ENCODE data around the gene TTC14.
A peak's percentile ranks its signal among the peaks of the same experiment; 100 is the strongest.

TTC14 gene, protein sequence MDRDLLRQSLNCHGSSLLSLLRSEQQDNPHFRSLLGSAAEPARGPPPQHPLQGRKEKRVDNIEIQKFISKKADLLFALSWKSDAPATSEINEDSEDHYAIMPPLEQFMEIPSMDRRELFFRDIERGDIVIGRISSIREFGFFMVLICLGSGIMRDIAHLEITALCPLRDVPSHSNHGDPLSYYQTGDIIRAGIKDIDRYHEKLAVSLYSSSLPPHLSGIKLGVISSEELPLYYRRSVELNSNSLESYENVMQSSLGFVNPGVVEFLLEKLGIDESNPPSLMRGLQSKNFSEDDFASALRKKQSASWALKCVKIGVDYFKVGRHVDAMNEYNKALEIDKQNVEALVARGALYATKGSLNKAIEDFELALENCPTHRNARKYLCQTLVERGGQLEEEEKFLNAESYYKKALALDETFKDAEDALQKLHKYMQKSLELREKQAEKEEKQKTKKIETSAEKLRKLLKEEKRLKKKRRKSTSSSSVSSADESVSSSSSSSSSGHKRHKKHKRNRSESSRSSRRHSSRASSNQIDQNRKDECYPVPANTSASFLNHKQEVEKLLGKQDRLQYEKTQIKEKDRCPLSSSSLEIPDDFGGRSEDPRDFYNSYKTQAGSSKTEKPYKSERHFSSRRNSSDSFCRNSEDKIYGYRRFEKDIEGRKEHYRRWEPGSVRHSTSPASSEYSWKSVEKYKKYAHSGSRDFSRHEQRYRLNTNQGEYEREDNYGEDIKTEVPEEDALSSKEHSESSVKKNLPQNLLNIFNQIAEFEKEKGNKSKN

DNA sequence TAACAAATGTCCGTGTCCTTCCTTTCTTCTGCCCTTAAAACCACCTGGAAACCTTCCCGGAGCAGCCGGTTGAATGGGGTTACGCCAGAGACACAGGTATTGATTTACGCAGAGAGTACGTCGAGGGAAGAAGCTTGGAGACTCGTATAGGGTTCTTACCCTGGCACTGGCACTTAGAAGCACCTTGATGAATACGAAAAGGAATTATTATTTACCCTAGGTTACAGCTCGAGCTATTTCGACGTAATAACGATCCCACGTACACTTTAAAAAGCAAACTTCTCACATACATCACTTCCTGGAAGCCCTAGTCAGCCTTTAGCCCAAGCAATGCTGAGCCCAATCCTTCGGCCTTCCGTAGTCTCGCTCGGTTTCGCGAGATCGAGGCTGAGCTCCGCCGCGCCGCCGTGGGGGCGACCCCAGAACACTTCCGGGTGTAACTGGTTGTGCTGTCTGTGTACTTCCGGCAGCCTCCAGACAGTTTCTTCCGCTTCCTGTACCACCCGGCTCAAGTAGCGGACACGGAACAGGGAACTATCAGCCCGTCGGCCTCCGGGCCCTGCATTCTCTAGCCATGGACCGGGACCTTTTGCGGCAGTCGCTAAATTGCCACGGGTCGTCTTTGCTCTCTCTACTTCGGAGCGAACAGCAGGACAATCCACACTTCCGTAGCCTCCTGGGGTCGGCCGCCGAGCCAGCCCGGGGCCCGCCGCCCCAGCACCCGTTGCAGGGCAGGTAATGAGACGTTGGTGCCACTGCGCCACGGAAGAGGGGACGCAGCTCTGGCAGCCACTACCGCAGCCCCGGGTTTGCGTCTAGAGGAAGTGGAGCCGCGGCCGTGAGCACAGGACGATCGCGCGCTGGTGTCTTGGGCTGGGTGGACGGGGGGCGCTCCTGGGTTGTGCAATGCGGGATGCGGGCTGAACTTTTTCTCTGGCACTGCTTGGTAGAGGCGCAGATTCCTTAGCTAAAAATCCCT, at the start of gene TTC14:
TTC14 (plus strand) TSS at position 476 of the 979 bp plus-strand sequence; CDS start at position 575, 99 bp downstream.
- TF ChIP-seq, protein P1, sequence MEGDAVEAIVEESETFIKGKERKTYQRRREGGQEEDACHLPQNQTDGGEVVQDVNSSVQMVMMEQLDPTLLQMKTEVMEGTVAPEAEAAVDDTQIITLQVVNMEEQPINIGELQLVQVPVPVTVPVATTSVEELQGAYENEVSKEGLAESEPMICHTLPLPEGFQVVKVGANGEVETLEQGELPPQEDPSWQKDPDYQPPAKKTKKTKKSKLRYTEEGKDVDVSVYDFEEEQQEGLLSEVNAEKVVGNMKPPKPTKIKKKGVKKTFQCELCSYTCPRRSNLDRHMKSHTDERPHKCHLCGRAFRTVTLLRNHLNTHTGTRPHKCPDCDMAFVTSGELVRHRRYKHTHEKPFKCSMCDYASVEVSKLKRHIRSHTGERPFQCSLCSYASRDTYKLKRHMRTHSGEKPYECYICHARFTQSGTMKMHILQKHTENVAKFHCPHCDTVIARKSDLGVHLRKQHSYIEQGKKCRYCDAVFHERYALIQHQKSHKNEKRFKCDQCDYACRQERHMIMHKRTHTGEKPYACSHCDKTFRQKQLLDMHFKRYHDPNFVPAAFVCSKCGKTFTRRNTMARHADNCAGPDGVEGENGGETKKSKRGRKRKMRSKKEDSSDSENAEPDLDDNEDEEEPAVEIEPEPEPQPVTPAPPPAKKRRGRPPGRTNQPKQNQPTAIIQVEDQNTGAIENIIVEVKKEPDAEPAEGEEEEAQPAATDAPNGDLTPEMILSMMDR (IDR thresholded peaks at IDR 0.05; ENCODE audit: poor library complexity, severe bottlenecking) = no peak
- peak; percentile 91 for DNase-seq (ENCODE audit: low spot score)
- Histone ChIP-seq H3K27ac (ENCODE audit: poor library complexity, severe bottlenecking) (peak within 1 kb of the TSS; percentile 82), H3K4me1 (ENCODE audit: insufficient read depth, poor library complexity, severe bottlenecking) (peaks cover 9% of the 10 kb centered on the region), H3K27me3 (ENCODE audit: insufficient read depth, poor library complexity, severe bottlenecking) (no peaks in the 10 kb centered on the region), H3K36me3 (ENCODE audit: low read depth) (peaks cover 42% of the 10 kb centered on the region), H3K4me3 (ENCODE audit: severe bottlenecking) (peak within 1 kb of the TSS; percentile 58), H3K9me3 (ENCODE audit: severe bottlenecking) (no peaks in the 10 kb centered on the region)
- peak; percentile 97 for ATAC-seq (ENCODE audit: low read depth)

DNA sequence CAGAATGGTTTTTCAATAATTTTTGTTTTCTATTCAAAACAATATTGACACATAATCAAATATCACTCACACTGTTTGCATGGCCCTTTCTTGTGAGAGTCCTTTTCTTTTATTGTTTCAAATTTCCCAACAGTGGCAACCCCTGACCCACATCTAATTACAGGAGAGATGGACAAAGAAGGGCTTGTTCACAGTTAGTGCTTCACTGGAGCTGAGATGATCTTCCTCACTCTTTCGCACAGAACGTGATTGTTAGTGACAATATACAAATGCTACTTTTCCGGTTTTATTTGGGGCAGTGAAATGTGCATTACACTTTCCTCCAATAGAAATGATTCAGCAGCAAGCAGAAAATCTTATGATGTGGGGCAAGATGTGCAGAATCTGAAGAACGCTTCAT, 38.6 kb upstream of the TTC14 start:
- DNase-seq (ENCODE audit: low spot score) = no peak
- no peak overlapping the region for H3K27ac ChIP-seq (ENCODE audit: poor library complexity, severe bottlenecking)
- H3K4me1 ChIP-seq (ENCODE audit: insufficient read depth, poor library complexity, severe bottlenecking) = no peaks in the 10 kb centered on the region
- no peaks in the 10 kb centered on the region for H3K27me3 ChIP-seq (ENCODE audit: insufficient read depth, poor library complexity, severe bottlenecking)
- no peaks in the 10 kb centered on the region for H3K36me3 ChIP-seq (ENCODE audit: low read depth)
- H3K9me3 ChIP-seq (ENCODE audit: severe bottlenecking) = no peaks in the 10 kb centered on the region
- no peak for ATAC-seq (ENCODE audit: low read depth)
- TF ChIP-seq, protein P1 (IDR thresholded peaks at IDR 0.05; ENCODE audit: poor library complexity, severe bottlenecking) = no peak
- H3K4me3 ChIP-seq (ENCODE audit: severe bottlenecking) = no peak overlapping the region

DNA sequence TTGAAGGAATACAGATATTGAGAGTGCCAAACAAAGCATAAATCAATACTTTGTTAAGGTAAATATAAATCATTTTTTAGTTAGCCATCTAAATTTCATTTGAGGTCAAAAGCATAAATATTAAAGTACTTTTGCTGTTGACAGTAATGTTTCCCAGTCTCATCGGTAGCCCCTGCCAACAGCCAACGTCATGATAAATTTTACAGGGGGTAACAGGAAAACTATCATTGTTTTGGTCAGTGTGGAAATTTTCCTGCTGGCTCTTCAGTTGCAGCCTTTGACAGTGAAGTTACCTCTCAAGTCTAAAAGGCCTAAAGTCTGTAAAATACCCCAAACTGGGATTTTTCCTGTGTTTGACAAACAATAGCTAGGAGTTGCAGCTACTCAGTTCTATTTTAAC, 37.3 kb upstream of the TTC14 start:
- Histone ChIP-seq H3K9me3 (ENCODE audit: severe bottlenecking) (no peaks in the 10 kb centered on the region), H3K27me3 (ENCODE audit: insufficient read depth, poor library complexity, severe bottlenecking) (no peaks in the 10 kb centered on the region), H3K36me3 (ENCODE audit: low read depth) (no peaks in the 10 kb centered on the region), H3K4me1 (ENCODE audit: insufficient read depth, poor library complexity, severe bottlenecking) (no peaks in the 10 kb centered on the region), H3K4me3 (ENCODE audit: severe bottlenecking) (no peak overlapping the region), H3K27ac (ENCODE audit: poor library complexity, severe bottlenecking) (no peak overlapping the region)
- TF ChIP-seq, protein P1 (IDR thresholded peaks at IDR 0.05; ENCODE audit: poor library complexity, severe bottlenecking) = no peak
- ATAC-seq (ENCODE audit: low read depth) (no peak), DNase-seq (ENCODE audit: low spot score) (no peak)

DNA sequence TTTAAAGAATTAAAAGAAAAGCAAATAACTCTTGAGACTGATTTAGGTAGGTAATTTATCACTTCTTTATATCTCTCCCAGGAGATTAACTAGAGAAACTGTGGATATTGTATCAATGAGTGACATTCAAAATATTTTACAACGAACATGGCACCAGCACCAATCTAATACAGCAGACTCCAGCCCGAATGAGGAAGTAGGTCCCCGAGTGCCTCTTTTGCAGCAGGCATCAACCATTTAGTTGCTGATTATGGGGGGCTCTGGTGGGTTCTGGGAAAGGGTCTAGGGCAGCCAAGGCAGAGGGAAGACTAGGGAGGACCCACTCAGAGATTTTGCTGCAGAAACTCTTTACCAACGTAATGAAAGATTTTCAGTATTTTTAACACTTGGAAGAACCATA, 31.7 kb upstream of the TTC14 start:
- H3K4me3 ChIP-seq (ENCODE audit: severe bottlenecking) = no peak overlapping the region
- DNase-seq (ENCODE audit: low spot score) (no peak), ATAC-seq (ENCODE audit: low read depth) (no peak)
- no peak overlapping the region for H3K27ac ChIP-seq (ENCODE audit: poor library complexity, severe bottlenecking)
- TF ChIP-seq, protein P1 (IDR thresholded peaks at IDR 0.05; ENCODE audit: poor library complexity, severe bottlenecking) = no peak
- no peaks in the 10 kb centered on the region for H3K9me3 ChIP-seq (ENCODE audit: severe bottlenecking)
- H3K36me3 ChIP-seq (ENCODE audit: low read depth) = no peaks in the 10 kb centered on the region
- no peaks in the 10 kb centered on the region for H3K4me1 ChIP-seq (ENCODE audit: insufficient read depth, poor library complexity, severe bottlenecking)
- no peaks in the 10 kb centered on the region for H3K27me3 ChIP-seq (ENCODE audit: insufficient read depth, poor library complexity, severe bottlenecking)

Data from RWPE2 (cell line).